ENCODE results near the gene PCDHA9.
"Not testable (repeated sequence)": the region's sequence is repeated elsewhere in the genome, so short reads cannot be mapped to it uniquely, and the experiment has no call there.

PCDHA9 gene

GRCh38 chr5:140834439-140835008 lies 13.7 kb upstream of the PCDHA9 start:
- DNase-seq (ENCODE audit: low read depth), result not testable (repeated sequence)

DNA sequence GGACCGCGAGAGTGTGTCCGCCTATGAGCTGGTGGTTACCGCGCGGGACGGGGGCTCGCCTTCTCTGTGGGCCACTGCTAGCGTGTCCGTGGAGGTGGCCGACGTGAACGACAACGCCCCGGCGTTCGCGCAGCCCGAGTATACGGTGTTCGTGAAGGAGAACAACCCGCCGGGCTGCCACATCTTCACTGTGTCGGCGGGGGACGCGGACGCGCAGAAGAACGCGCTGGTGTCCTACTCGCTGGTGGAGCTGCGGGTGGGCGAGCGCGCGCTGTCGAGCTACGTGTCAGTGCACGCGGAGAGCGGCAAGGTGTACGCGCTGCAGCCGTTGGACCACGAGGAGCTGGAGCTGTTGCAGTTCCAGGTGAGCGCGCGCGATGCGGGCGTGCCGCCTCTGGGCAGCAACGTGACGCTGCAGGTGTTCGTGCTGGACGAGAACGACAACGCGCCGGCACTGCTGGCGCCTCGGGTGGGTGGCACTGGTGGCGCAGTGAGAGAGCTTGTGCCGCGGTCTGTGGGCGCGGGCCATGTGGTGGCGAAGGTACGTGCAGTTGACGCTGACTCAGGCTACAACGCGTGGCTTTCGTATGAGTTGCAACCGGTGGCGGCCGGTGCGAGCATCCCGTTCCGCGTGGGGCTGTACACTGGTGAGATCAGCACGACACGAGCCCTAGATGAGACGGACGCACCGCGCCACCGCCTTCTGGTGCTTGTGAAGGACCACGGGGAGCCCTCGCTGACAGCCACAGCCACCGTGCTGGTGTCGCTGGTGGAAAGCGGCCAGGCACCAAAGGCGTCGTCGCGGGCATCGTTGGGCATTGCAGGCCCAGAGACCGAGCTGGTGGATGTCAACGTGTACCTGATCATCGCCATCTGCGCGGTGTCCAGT lies 12.3 kb upstream of the PCDHA9 start:
- no peak for DNase-seq (ENCODE audit: low read depth)

DNA sequence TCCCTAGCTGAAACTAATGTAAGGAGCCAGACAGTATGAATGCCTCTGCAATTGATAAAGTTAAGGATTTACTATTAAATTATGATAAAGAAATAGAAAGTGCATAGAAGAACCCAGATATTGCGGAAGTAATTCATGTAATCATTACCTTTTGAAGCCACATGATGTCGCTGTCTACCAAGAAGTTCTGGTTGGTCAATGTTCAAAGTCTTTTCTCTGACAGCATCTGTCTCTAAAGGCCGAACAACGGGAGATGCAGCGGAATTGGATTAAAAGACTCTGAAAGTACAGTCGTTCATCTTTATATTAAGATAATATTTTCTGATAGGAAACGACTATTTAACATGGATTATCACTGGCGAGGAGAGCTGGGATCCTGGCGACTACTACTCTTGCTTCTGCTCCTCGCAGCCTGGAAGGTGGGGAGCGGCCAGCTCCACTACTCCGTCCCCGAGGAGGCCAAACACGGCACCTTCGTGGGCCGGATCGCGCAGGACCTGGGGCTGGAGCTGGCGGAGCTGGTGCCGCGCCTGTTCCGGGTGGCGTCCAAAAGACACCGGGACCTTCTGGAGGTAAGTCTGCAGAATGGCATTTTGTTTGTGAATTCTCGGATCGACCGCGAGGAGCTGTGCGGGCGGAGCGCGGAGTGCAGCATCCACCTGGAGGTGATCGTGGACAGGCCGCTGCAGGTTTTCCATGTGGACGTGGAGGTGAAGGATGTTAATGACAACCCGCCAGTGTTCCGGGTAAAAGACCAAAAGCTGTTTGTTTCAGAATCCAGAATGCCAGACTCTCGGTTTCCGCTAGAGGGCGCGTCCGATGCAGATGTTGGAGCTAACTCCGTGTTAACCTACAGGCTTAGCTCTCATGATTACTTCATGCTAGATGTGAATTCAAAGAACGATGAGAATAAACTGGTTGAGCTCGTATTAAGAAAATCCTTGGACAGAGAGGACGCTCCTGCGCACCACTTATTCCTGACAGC lies 6.9 kb upstream of the PCDHA9 start, which contains the start of gene PCDHA8:
Gene PCDHA8, plus strand, starts transcription at position 210 of the 985 bp plus-strand sequence. Its CDS starts 135 bp downstream, at position 345.
- no peak for DNase-seq (ENCODE audit: low read depth)

- DNase-seq (ENCODE audit: low read depth), result no peak
Measured at GRCh38 chr5:140842798-140843733, 5.1 kb upstream of the PCDHA9 start.

- not testable (repeated sequence) for DNase-seq (ENCODE audit: low read depth)
Measured at GRCh38 chr5:140849831-140850634, 1.9 kb downstream of the PCDHA9 start.

GRCh38 chr5:140855772-140856674 lies 7.8 kb downstream of the PCDHA9 start, which contains the start of gene PCDHA10:
TSS of gene PCDHA10 (plus strand) at chr5:140855897. CDS start at chr5:140856049, 152 bp downstream.
- no peak for DNase-seq (ENCODE audit: low read depth)

DNA sequence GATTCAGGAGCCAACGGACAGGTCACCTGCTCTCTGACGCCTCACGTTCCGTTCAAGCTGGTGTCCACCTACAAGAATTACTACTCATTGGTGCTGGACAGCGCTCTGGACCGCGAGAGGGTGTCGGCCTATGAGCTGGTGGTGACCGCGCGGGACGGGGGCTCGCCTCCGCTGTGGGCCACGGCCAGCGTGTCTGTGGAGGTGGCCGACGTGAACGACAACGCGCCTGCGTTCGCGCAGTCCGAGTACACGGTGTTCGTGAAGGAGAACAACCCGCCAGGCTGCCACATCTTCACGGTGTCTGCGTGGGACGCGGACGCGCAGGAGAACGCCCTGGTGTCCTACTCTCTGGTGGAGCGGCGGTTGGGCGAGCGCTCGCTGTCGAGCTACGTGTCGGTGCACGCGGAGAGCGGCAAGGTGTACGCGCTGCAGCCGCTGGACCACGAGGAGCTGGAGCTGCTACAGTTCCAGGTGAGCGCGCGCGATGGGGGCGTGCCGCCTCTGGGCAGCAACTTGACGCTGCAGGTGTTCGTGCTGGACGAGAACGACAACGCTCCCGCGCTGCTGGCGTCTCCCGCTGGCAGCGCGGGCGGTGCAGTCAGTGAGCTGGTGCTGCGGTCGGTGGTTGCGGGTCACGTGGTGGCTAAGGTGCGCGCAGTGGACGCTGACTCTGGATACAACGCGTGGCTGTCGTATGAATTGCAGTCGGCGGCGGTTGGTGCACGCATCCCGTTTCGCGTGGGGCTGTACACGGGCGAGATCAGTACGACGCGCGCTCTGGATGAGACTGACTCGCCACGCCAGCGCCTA lies 9.2 kb downstream of the PCDHA9 start:
- no peak for DNase-seq (ENCODE audit: low read depth)

GRCh38 chr5:140857987-140858240 lies 9.7 kb downstream of the PCDHA9 start:
- DNase-seq (ENCODE audit: low read depth), result no peak

GRCh38 chr5:140862441-140863295 lies 14.5 kb downstream of the PCDHA9 start:
- DNase-seq (ENCODE audit: low read depth), result no peak

DNA sequence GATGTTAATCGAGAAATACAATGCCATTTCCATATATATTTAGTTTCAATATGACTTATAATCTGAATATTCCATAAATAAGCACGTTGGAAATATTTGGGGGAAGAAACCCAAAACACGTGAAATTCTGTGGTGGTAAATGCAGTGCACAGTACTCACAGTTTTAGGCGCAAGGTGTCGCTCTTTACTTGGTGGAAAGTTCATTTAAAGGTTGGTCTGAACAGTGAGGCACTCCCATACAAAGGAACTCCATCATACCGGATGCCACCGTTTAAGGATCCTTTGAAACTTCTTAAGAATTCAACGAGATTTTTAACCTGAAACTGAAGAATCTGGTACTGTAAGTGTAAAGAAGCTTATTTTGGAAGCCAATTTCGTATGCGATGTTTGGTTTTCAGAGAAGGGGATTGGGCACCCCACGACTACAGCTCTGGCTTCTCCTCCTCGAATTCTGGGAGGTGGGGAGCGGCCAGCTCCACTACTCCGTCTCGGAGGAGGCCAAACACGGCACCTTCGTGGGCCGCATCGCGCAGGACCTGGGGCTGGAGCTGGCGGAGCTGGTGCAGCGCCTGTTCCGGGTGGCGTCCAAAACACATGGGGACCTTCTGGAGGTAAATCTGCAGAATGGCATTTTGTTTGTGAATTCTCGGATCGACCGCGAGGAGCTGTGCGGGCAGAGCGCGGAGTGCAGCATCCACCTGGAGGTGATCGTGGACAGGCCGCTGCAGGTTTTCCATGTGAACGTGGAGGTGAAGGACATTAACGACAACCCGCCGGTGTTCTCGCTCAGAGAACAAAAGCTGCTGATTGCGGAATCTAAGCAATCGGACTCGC lies 20.8 kb downstream of the PCDHA9 start, which contains the start of gene PCDHA11:
Gene PCDHA11, plus strand, starts transcription at position 237 of the 834 bp plus-strand sequence. Its CDS starts 147 bp downstream, at position 384.
- no peak for DNase-seq (ENCODE audit: low read depth)

DNA sequence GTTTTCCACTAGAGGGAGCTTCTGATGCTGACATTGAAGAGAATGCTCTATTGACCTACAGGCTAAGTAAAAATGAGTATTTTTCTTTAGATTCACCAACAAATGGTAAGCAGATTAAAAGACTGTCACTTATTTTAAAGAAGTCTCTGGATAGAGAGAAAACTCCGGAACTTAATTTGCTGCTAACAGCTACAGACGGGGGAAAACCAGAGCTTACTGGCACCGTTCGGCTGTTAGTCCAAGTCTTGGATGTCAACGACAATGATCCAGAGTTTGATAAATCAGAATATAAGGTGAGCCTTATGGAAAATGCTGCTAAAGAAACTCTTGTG lies 21.3 kb downstream of the PCDHA9 start:
- DNase-seq (ENCODE audit: low read depth), result no peak

DNA sequence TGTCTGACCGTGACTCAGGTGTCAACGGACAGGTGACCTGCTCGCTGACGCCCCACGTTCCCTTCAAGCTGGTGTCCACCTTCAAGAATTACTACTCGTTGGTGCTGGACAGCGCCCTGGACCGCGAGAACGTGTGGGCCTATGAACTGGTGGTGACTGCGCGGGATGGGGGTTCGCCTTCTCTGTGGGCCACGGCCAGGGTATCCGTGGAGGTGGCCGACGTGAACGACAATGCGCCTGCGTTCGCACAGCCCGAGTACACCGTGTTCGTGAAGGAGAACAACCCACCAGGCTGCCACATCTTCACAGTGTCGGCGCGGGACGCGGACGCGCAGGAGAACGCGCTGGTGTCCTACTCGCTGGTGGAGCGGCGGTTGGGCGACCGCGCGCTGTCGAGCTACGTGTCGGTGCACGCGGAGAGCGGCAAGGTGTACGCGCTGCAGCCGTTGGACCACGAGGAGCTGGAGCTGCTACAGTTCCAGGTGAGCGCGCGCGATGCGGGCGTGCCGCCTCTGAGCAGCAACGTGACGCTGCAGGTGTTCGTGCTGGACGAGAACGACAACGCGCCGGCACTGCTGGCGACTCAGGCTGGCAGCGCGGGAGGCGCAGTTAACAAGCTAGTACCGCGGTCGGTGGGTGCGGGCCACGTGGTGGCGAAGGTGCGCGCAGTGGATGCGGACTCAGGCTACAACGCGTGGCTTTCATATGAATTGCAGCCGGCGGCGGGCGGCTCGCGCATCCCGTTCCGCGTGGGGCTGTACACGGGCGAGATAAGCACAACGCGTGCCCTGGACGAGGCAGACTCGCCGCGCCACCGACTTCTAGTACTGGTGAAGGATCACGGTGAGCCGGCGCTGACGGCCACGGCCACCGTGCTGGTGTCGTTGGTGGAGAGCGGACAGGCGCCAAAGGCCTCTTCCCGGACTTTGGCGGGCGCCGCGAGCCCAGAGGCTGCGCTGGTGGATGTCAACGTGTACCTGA lies 22.3 kb downstream of the PCDHA9 start:
- DNase-seq (ENCODE audit: low read depth), result no peak

DNA sequence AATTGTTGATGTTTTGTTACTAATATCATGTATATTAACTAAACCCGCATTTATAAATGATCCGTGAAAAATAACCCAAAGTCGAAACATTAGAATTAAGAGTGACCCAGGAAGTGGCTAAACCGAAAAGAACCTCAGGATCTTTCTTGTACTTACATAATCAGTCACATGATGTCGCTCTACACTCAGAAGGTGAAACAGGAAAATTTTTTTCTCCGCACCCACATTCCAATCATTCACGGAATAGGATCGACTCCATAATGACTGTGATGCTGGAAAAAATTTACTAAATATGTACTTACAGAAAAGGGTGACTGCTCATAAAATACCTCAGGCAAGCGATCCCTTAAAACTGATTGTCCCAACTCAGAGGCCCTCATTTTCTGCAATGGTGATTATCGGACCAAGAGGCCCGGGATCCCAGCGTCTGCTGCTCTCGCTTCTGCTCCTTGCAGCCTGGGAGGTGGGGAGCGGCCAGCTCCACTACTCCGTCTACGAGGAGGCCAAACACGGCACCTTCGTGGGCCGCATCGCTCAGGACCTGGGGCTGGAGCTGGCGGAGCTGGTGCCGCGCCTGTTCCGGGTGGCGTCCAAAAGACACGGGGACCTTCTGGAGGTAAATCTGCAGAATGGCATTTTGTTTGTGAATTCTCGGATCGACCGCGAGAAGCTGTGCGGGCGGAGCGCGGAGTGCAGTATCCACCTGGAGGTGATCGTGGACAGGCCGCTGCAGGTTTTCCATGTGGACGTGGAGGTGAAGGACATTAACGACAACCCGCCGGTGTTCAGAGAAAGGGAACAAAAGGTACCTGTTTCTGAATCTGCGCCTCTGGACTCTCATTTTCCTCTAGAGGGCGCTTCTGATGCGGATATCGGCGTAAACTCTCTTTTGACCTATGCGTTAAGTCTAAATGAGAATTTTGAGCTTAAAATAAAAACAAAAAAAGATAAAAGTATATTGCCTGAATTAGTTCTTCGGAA lies 27.2 kb downstream of the PCDHA9 start, which contains the start of gene PCDHA12:
Gene PCDHA12, plus strand, starts transcription at position 224 of the 981 bp plus-strand sequence. Its CDS starts 165 bp downstream, at position 389.
- DNase-seq (ENCODE audit: low read depth), result no peak

All from stimulated activated CD8-positive, alpha-beta memory T cell treated with anti-CD3 and anti-CD28 coated beads, Interleukin-12 subunit alpha, Interleukin-12 subunit beta, amount 100 ng/mL, for 4 hours (primary cell).